Measurements from ENCODE around the gene MKRN2.

MKRN2 gene

DNA sequence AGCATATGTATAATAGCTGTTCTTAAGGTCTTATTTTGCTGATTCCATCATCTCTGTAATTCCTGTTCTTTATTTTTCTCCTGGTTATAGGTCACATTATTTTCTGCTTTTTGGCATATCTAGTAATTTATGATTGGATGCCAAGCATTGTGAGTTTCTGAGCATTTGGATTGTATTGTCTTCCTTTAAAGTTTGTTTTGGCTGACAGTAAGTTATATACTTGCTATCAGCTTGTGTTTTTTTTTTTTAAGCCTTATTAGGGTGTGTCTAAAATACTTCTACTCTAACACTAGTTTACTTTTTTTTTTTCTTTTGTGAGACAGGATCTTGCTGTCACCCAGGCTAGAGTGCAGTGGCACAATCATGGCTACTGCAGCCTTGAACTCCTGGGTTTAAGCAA, 10.1 kb downstream of the MKRN2 start:
- peaks cover 37% of the 10 kb centered on the region for H3K79me2 ChIP-seq
- H3K9ac ChIP-seq, result no peak overlapping the region
- no peaks in the 10 kb centered on the region for H3K9me3 ChIP-seq (ENCODE audit: control insufficient read depth, low read length)
- no peaks in the 10 kb centered on the region for H3K36me3 ChIP-seq (ENCODE audit: control insufficient read depth, insufficient read depth, low read length)
- no peak overlapping the region for H2AFZ ChIP-seq
- H3K4me1 ChIP-seq, result no peaks in the 10 kb centered on the region
- TF ChIP-seq, protein P1, sequence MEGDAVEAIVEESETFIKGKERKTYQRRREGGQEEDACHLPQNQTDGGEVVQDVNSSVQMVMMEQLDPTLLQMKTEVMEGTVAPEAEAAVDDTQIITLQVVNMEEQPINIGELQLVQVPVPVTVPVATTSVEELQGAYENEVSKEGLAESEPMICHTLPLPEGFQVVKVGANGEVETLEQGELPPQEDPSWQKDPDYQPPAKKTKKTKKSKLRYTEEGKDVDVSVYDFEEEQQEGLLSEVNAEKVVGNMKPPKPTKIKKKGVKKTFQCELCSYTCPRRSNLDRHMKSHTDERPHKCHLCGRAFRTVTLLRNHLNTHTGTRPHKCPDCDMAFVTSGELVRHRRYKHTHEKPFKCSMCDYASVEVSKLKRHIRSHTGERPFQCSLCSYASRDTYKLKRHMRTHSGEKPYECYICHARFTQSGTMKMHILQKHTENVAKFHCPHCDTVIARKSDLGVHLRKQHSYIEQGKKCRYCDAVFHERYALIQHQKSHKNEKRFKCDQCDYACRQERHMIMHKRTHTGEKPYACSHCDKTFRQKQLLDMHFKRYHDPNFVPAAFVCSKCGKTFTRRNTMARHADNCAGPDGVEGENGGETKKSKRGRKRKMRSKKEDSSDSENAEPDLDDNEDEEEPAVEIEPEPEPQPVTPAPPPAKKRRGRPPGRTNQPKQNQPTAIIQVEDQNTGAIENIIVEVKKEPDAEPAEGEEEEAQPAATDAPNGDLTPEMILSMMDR (IDR thresholded peaks at IDR 0.05), result no peak
- no peak overlapping the region for H3K4me3 ChIP-seq (ENCODE audit: low read depth, low read length)
- no peaks in the 10 kb centered on the region for H3K27me3 ChIP-seq (ENCODE audit: control insufficient read depth, insufficient read depth, low read length)
- H3K27ac ChIP-seq, result no peak overlapping the region
- no peak overlapping the region for H3K4me2 ChIP-seq (ENCODE audit: low read length)

DNA sequence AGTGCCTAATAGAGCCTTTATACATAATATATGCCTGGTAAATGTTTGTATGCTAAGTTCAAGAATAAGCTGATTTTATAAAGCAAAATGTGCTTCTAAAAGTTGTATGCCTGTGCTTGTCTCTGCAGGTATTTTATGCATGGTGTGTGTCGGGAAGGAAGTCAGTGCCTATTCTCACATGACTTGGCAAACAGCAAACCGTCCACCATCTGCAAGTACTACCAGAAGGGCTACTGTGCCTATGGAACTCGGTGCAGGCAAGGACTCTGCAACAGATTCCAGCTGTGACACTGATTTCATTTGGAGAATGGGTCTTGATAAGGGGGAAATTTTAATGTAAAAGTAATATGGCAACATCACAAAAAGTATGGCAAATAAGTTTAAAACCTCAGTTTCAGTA, 11.9 kb downstream of the MKRN2 start:
- no peaks in the 10 kb centered on the region for H3K36me3 ChIP-seq (ENCODE audit: control insufficient read depth, insufficient read depth, low read length)
- no peaks in the 10 kb centered on the region for H3K9me3 ChIP-seq (ENCODE audit: control insufficient read depth, low read length)
- TF ChIP-seq, protein P1 (IDR thresholded peaks at IDR 0.05), result no peak

GRCh38 chr3:12569836-12570235, 12.9 kb downstream of the MKRN2 start:
- no peaks in the 10 kb centered on the region for H3K36me3 ChIP-seq (ENCODE audit: control insufficient read depth, insufficient read depth, low read length)
- H3K4me1 ChIP-seq, result no peaks in the 10 kb centered on the region
- H3K4me3 ChIP-seq (ENCODE audit: low read depth, low read length), result no peak overlapping the region
- H3K9me3 ChIP-seq (ENCODE audit: control insufficient read depth, low read length), result no peaks in the 10 kb centered on the region
- no peak overlapping the region for H3K9ac ChIP-seq
- TF ChIP-seq, protein P1 (IDR thresholded peaks at IDR 0.05), result no peak
- no peak overlapping the region for H3K4me2 ChIP-seq (ENCODE audit: low read length)
- no peaks in the 10 kb centered on the region for H3K27me3 ChIP-seq (ENCODE audit: control insufficient read depth, insufficient read depth, low read length)
- no peak overlapping the region for H2AFZ ChIP-seq
- H3K79me2 ChIP-seq, result peaks cover 33% of the 10 kb centered on the region
- no peak overlapping the region for H3K27ac ChIP-seq

More for the DNA sequence above, 11.9 kb downstream of the MKRN2 start:
- Histone ChIP-seq H3K79me2 (peaks cover 36% of the 10 kb centered on the region), H3K27me3 (ENCODE audit: control insufficient read depth, insufficient read depth, low read length) (no peaks in the 10 kb centered on the region), H2AFZ (no peak overlapping the region), H3K4me2 (ENCODE audit: low read length) (no peak overlapping the region), H3K9ac (no peak overlapping the region), H3K27ac (no peak overlapping the region), H3K4me3 (ENCODE audit: low read depth, low read length) (no peak overlapping the region), H3K4me1 (no peaks in the 10 kb centered on the region)

- Histone ChIP-seq H3K4me2 (ENCODE audit: low read length) (no peak overlapping the region), H3K9me3 (ENCODE audit: control insufficient read depth, low read length) (no peaks in the 10 kb centered on the region), H3K27me3 (ENCODE audit: control insufficient read depth, insufficient read depth, low read length) (no peaks in the 10 kb centered on the region), H3K79me2 (peaks cover 12% of the 10 kb centered on the region), H3K4me1 (no peaks in the 10 kb centered on the region), H3K9ac (no peak overlapping the region), H3K4me3 (ENCODE audit: low read depth, low read length) (no peak overlapping the region), H3K36me3 (ENCODE audit: control insufficient read depth, insufficient read depth, low read length) (no peaks in the 10 kb centered on the region), H3K27ac (no peak overlapping the region), H2AFZ (no peak overlapping the region)
- TF ChIP-seq, protein P1 (IDR thresholded peaks at IDR 0.05), result no peak
Observed at GRCh38 chr3:12571986-12572385, 15.1 kb downstream of the MKRN2 start.

DNA sequence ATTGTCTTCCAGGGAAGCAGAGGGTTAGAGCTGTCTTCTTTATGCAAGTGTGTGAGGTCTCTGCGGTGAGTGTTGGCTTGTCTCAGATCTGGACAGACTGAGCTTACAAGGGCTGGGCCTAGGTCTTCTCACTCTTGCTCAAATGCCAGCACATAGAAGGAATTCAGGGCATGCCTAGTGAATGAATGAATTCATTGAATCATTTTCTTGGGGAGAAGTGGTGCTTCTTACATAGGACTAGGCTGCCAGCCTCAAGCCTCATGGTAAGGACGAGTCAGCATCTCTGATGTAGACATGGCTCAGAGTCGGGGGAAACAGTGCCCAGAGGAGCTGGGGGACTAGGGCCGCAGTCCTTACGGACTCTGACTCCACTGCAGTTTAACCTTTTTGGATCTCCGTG, 17.2 kb downstream of the MKRN2 start:
- H3K36me3 ChIP-seq (ENCODE audit: control insufficient read depth, insufficient read depth, low read length), result no peaks in the 10 kb centered on the region
- no peak overlapping the region for H2AFZ ChIP-seq
- no peak overlapping the region for H3K27ac ChIP-seq
- no peaks in the 10 kb centered on the region for H3K4me1 ChIP-seq
- TF ChIP-seq, protein P1 (IDR thresholded peaks at IDR 0.05), result no peak
- H3K9ac ChIP-seq, result no peak overlapping the region
- H3K27me3 ChIP-seq (ENCODE audit: control insufficient read depth, insufficient read depth, low read length), result no peaks in the 10 kb centered on the region
- H3K9me3 ChIP-seq (ENCODE audit: control insufficient read depth, low read length), result no peaks in the 10 kb centered on the region
- H3K4me2 ChIP-seq (ENCODE audit: low read length), result no peak overlapping the region
- H3K79me2 ChIP-seq, result peaks cover 3% of the 10 kb centered on the region
- no peak overlapping the region for H3K4me3 ChIP-seq (ENCODE audit: low read depth, low read length)
